Measurements from ENCODE around the gene HELZ.

The HELZ gene

DNA sequence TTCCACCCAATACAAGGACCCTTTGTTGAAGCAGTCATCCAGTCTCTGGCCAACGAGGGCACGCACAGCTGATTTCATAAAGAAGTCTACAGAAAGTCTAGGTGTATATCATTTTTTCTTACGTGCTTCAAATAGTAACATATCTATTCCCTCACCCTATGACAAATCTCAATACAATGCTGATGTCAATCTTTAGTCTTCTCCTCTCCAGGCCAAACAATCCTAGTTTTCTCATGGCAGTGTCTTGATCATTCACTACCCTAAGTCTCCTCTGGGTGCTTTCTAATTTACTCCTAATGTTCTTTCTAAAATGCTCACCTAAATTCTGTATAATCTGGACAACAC lies 108.0 kb downstream of the HELZ start:
- CTCF ChIA-PET = interaction anchor here (0.7 kb wide), 1 partner anchor 27 kb away, joined by 4 read pairs; no protein-coding TSS in a partner anchor
- Histone ChIP-seq H3K9me3 (ENCODE audit: control insufficient read depth, insufficient read depth, low read depth, low read length) (no peaks in the 10 kb centered on the region), H3K27ac (ENCODE audit: extremely low read depth, low read depth, low read length) (no peak overlapping the region), H3K4me1 (ENCODE audit: control insufficient read depth, insufficient read depth, low read length) (0 out of 2 replicates have a peak, but pooled peaks cover 7% of the 10 kb centered on the region), H3K36me3 (ENCODE audit: control insufficient read depth in 2 of 2, insufficient read depth in 1 of 2, low read length in 2 of 2) (peaks cover 26 to 53% of the 10 kb centered on the region in 2 experiments), H3K4me3 (ENCODE audit: low read depth, low read length) (no peak overlapping the region)
- POLR2A ChIA-PET = no interaction called here
- TF ChIP-seq ZNF404 (tag by site-specific recombination; IDR thresholded peaks at IDR 0.05) (no peak), ZNF560 (tag by site-specific recombination; IDR thresholded peaks at IDR 0.05; ENCODE audit: borderline replicate concordance) (no peak), ZNF112 (tag by site-specific recombination; IDR thresholded peaks at IDR 0.05) (no peak), ZNF138 (tag by site-specific recombination; IDR thresholded peaks at IDR 0.05; ENCODE audit: borderline replicate concordance) (no peak), ZIC2 (tag by site-specific recombination; IDR thresholded peaks at IDR 0.05) (no peak), ZNF623 (tag by site-specific recombination; IDR thresholded peaks at IDR 0.05) (no peak), SCRT1 (tag by site-specific recombination; IDR thresholded peaks at IDR 0.05; ENCODE audit: borderline replicate concordance) (no peak), ZNF473 (tag by site-specific recombination; IDR thresholded peaks at IDR 0.05) (no peak), ZNF174 (tag by site-specific recombination; IDR thresholded peaks at IDR 0.05) (no peak), ZXDB (tag by site-specific recombination; IDR thresholded peaks at IDR 0.05) (no peak), ZNF521 (tag by site-specific recombination; IDR thresholded peaks at IDR 0.05) (no peak), ZNF19 (tag by site-specific recombination; IDR thresholded peaks at IDR 0.05; ENCODE audit: low read depth) (no peak), KLF9 (tag by site-specific recombination; IDR thresholded peaks at IDR 0.05; ENCODE audit: low read depth) (no peak), ZSCAN23 (tag by site-specific recombination; IDR thresholded peaks at IDR 0.05) (no peak), ZNF600 (tag by site-specific recombination; IDR thresholded peaks at IDR 0.05) (no peak)
- TF ChIP-seq, protein P1, sequence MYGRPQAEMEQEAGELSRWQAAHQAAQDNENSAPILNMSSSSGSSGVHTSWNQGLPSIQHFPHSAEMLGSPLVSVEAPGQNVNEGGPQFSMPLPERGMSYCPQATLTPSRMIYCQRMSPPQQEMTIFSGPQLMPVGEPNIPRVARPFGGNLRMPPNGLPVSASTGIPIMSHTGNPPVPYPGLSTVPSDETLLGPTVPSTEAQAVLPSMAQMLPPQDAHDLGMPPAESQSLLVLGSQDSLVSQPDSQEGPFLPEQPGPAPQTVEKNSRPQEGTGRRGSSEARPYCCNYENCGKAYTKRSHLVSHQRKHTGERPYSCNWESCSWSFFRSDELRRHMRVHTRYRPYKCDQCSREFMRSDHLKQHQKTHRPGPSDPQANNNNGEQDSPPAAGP (tag by site-specific recombination; IDR thresholded peaks at IDR 0.05) = no peak
- TF ChIP-seq, protein P2, sequence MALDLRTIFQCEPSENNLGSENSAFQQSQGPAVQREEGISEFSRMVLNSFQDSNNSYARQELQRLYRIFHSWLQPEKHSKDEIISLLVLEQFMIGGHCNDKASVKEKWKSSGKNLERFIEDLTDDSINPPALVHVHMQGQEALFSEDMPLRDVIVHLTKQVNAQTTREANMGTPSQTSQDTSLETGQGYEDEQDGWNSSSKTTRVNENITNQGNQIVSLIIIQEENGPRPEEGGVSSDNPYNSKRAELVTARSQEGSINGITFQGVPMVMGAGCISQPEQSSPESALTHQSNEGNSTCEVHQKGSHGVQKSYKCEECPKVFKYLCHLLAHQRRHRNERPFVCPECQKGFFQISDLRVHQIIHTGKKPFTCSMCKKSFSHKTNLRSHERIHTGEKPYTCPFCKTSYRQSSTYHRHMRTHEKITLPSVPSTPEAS (tag by site-specific recombination; IDR thresholded peaks at IDR 0.05) = no peak

DNA sequence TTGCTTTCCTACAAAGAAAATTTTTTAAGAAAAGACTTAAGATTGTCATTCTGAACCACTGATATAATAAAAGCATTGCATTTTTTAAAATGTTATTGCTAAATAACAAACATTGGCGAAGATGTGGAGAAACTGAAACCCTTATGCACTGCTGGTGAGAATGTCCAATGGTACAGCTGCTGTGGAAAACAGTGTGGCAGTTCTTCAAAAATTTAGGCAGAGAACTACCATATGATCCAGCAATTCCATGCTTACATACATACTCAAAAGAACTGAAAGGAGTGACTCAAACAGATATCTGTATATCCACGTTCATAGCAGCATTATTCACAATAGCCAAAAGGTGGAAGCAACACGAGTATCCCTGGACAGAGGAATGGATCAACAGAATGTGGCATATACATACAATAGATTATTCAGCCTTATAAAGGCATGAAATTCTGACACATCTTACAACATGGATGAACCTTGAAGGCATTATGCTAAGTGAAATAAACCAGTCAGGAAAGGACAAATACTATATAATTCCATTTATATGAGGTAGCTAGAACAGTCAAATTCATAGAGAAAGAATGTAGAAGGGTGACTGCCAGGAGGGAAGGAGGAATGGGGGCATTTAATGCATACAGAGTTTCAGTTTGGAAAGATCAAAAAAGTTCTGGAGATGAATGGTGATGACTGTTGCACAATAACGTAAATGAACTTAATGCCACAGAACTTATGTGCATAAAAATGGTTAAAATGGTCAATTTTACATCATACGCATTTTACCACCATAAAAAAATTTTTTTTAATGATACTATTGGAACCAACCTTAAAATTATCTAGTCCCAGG lies 108.6 kb downstream of the HELZ start:
- ChIA-PET POLR2A (no interaction called here), CTCF (interaction anchor here (0.7 kb wide), 1 partner anchor 26 kb away, joined by 4 read pairs; no protein-coding TSS in a partner anchor)
- no peak for TF ChIP-seq YY2 (tag by site-specific recombination; IDR thresholded peaks at IDR 0.05)
- TF ChIP-seq OSR2 (tag by site-specific recombination; IDR thresholded peaks at IDR 0.05) = no peak
- TF ChIP-seq ZNF776 (tag by site-specific recombination; IDR thresholded peaks at IDR 0.05; ENCODE audit: borderline replicate concordance) = no peak
- no peak for TF ChIP-seq ZNF48 (tag by site-specific recombination; IDR thresholded peaks at IDR 0.05)
- Histone ChIP-seq H3K4me3 (ENCODE audit: low read depth, low read length) (no peak overlapping the region), H3K4me1 (ENCODE audit: control insufficient read depth, insufficient read depth, low read length) (0 out of 2 replicates have a peak, but pooled peaks cover 7% of the 10 kb centered on the region), H3K36me3 (ENCODE audit: control insufficient read depth in 2 of 2, insufficient read depth in 1 of 2, low read length in 2 of 2) (peaks cover 25 to 53% of the 10 kb centered on the region in 2 experiments), H3K9me3 (ENCODE audit: control insufficient read depth, insufficient read depth, low read depth, low read length) (no peaks in the 10 kb centered on the region), H3K27ac (ENCODE audit: extremely low read depth, low read depth, low read length) (no peak overlapping the region)

DNA sequence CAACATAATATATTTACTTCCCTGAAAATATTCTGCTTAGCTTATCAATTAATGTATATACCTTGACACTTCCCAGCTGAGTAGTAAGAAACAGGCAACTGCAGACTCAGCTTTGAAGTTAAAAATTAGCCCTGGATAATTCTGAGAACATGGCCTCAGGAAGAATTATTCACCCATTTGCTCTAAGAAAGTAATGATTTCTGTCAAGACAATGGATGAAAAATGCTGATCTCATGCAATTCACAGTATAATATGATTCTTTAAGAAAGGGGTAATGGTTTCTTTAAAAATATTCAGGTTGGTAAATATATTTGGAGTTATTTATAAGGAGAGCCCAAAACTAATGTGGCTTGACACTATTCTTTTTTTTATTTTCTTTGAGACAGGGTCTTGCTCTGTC lies 111.8 kb downstream of the HELZ start:
- H3K4me1 ChIP-seq (ENCODE audit: control insufficient read depth, insufficient read depth, low read length) = peaks cover 13% of the 10 kb centered on the region; the same call in 1 of the 2 replicates
- H3K9me3 ChIP-seq (ENCODE audit: control insufficient read depth, insufficient read depth, low read depth, low read length) = no peaks in the 10 kb centered on the region
- no peak overlapping the region for H3K4me3 ChIP-seq (ENCODE audit: low read depth, low read length)
- ChIA-PET CTCF (no interaction called here), POLR2A (no interaction called here)
- no peak overlapping the region for H3K27ac ChIP-seq (ENCODE audit: extremely low read depth, low read depth, low read length)
- peaks cover 28 to 38% of the 10 kb centered on the region in 2 experiments for H3K36me3 ChIP-seq (ENCODE audit: control insufficient read depth in 2 of 2, insufficient read depth in 1 of 2, low read length in 2 of 2)
- TF ChIP-seq SALL2 (tag by site-specific recombination; IDR thresholded peaks at IDR 0.05; ENCODE audit: borderline replicate concordance) (no peak), ZNF837 (tag by site-specific recombination; IDR thresholded peaks at IDR 0.05) (no peak), HOXD13 (CRISPR knock-in tag; IDR thresholded peaks at IDR 0.05; ENCODE audit: borderline replicate concordance) (no peak), ZNF701 (tag by site-specific recombination; IDR thresholded peaks at IDR 0.05) (no peak), SETDB1 (IDR thresholded peaks at IDR 0.05; ENCODE audit: insufficient read length, low read length) (no peak)
- TF ChIP-seq, protein P3, sequence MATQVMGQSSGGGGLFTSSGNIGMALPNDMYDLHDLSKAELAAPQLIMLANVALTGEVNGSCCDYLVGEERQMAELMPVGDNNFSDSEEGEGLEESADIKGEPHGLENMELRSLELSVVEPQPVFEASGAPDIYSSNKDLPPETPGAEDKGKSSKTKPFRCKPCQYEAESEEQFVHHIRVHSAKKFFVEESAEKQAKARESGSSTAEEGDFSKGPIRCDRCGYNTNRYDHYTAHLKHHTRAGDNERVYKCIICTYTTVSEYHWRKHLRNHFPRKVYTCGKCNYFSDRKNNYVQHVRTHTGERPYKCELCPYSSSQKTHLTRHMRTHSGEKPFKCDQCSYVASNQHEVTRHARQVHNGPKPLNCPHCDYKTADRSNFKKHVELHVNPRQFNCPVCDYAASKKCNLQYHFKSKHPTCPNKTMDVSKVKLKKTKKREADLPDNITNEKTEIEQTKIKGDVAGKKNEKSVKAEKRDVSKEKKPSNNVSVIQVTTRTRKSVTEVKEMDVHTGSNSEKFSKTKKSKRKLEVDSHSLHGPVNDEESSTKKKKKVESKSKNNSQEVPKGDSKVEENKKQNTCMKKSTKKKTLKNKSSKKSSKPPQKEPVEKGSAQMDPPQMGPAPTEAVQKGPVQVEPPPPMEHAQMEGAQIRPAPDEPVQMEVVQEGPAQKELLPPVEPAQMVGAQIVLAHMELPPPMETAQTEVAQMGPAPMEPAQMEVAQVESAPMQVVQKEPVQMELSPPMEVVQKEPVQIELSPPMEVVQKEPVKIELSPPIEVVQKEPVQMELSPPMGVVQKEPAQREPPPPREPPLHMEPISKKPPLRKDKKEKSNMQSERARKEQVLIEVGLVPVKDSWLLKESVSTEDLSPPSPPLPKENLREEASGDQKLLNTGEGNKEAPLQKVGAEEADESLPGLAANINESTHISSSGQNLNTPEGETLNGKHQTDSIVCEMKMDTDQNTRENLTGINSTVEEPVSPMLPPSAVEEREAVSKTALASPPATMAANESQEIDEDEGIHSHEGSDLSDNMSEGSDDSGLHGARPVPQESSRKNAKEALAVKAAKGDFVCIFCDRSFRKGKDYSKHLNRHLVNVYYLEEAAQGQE (tag by site-specific recombination; IDR thresholded peaks at IDR 0.05) = no peak
